ENCODE data around the gene CLTC. TPM values are rescaled to one million over a fixed set of nuclear protein-coding genes. Genes with fewer than 3 reads are reported as not detected.

CLTC gene
- total and polyA plus RNA-seq, 2 of the 4 experiments (the other 2 are of a cell fraction) = 181 to 641 TPM

GRCh38 chr17:59699218-59699617 is 79.5 kb downstream of the CLTC start:
- Histone ChIP-seq H4K8ac (ENCODE audit: low read depth in 2 of 2, low read length in 2 of 2) (no peak overlapping the region), H3K36me3 (ENCODE audit: control insufficient read depth, insufficient read depth, low read length) (peaks cover 34% of the 10 kb centered on the region), H2BK5ac (ENCODE audit: low read depth, low read length, poor library complexity, severe bottlenecking) (no peak overlapping the region), H3K79me1 (ENCODE audit: low read depth in 1 of 2, low read length in 2 of 2) (peaks cover 33 to 67% of the 10 kb centered on the region in 2 experiments), H3K27ac (ENCODE audit: insufficient read depth, low read length) (no peak overlapping the region), H2AK9ac (replicated peaks; ENCODE audit: low read depth, low read length, poor library complexity) (no peak overlapping the region), H3K9ac (ENCODE audit: low read depth, low read length) (no peak overlapping the region), H2AK5ac (ENCODE audit: low read depth, low read length) (no peak overlapping the region), H3K9me3 (ENCODE audit: control insufficient read depth, insufficient read depth, low read length) (no peaks in the 10 kb centered on the region), H2BK120ac (ENCODE audit: low read depth, low read length) (no peak overlapping the region), H2AFZ (replicated peaks; ENCODE audit: low read length, poor library complexity) (no peak overlapping the region), H3K14ac (replicated peaks; ENCODE audit: low read depth, low read length) (no peak overlapping the region), H3K4me2 (ENCODE audit: low read depth, low read length) (no peak overlapping the region), H4K5ac (ENCODE audit: low read depth, low read length) (no peak overlapping the region), H2BK20ac (ENCODE audit: low read depth, low read length) (no peak overlapping the region), H3K18ac (ENCODE audit: low read depth, low read length) (no peak overlapping the region), H2BK15ac (ENCODE audit: low read depth, low read length) (no peak overlapping the region), H3K27me3 (ENCODE audit: control insufficient read depth, insufficient read depth, low read length) (no peaks in the 10 kb centered on the region), H4K91ac (ENCODE audit: insufficient read depth, low read depth, low read length) (no peak overlapping the region), H3K4me3 (ENCODE audit: insufficient read depth, low read depth, low read length) (no peak overlapping the region), H4K20me1 (ENCODE audit: insufficient read depth, low read length) (peaks cover 76% of the 10 kb centered on the region), H3K23ac (ENCODE audit: low read depth, low read length) (no peak overlapping the region), H3K4ac (ENCODE audit: low read depth, low read length) (no peak overlapping the region), H3K56ac (ENCODE audit: extremely low read depth, insufficient read depth, low read length) (no peak overlapping the region), H3K4me1 (ENCODE audit: control insufficient read depth, insufficient read depth, low read length) (no peaks in the 10 kb centered on the region), H3K9me1 (ENCODE audit: insufficient read depth, low read length) (peaks cover 13% of the 10 kb centered on the region; the same call in 1 of the 2 replicates)
- ATAC-seq (ENCODE audit: low read depth) (no peak), DNase-seq (no peak)
- dilution Hi-C loops (cut with HindIII; ENCODE audit: low sequenced_read_pairs, unreplicated experiment) (no loop called here), intact Hi-C loops (cut with micrococcal nuclease) (no loop called here), in situ Hi-C loops (cut with MboI; ENCODE audit: low sequenced_read_pairs) (no loop called here)
- TF ChIP-seq USF2 (IDR thresholded peaks at IDR 0.05; ENCODE audit: low read depth, low read length) = no peak
- TF ChIP-seq ELK1 (IDR thresholded peaks at IDR 0.05; ENCODE audit: borderline replicate concordance, low read depth, low read length) = no peak
- no CpG with 5 or more reads among the region's 7 CpGs for WGBS, 2 experiments (ENCODE audit: extremely low coverage in 2 of 2, insufficient read length in 1 of 2)
- no TSS peak for BruUV-seq (replicated peaks)
- ChIA-PET CTCF (no interaction called here), POLR2A (ENCODE audit: unreplicated experiment) (no interaction called here)
